Neuron (in vitro differentiated cells): Measurements from ENCODE around the gene YJEFN3.

Experiments used
- H2AFZ ChIP-seq: one replicate; pipeline ENCODE4 v1.6.1; 2013; ENCODE audit warnings: low read depth, mild to moderate bottlenecking, inconsistent platforms, low read length, moderate library complexity
- H3K27me3 ChIP-seq: one replicate; pipeline ENCODE4 v1.6.1; 2013; ENCODE audit warnings: low read length; ENCODE audit not compliant: insufficient read depth
- H3K36me3 ChIP-seq: one replicate; pipeline ENCODE4 v1.6.1; 2013; ENCODE audit warnings: low read length; ENCODE audit not compliant: insufficient read depth
- H3K4me1 ChIP-seq: one replicate; pipeline ENCODE4 v1.6.1; 2013; ENCODE audit warnings: low read length; ENCODE audit not compliant: insufficient read depth
- H3K4me3 ChIP-seq: 2 replicates; pipeline ENCODE4 v1.5.1; 2013; ENCODE audit warnings: mild to moderate bottlenecking, low read length, moderate library complexity
- H3K9me3 ChIP-seq: one replicate; pipeline ENCODE4 v1.6.1; 2013; ENCODE audit warnings: low read length

YJEFN3 gene

DNA sequence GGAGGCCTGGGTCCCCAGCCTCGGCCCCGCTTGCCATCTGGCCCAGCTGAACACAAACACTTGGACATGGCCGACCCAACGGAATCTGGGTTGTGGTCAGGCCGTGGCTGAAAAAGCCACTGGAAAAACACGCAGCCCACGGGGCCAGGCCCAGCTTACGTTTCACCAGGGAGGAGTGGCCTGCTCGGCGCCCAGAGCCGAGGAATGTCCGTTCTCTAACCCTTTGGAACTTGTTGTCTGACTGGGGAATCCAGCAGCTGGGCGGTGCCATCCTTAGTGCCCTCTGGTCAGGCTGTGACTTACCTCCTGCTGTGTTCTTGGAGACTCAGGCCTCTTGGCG, 23.1 kb downstream of the YJEFN3 start:
- Histone ChIP-seq H3K9me3 (no peaks in the 10 kb centered on the region), H3K27me3 (no peaks in the 10 kb centered on the region), H2AFZ (no peak overlapping the region), H3K4me3 (no peak overlapping the region), H3K4me1 (no peaks in the 10 kb centered on the region), H3K36me3 (no peaks in the 10 kb centered on the region)

DNA sequence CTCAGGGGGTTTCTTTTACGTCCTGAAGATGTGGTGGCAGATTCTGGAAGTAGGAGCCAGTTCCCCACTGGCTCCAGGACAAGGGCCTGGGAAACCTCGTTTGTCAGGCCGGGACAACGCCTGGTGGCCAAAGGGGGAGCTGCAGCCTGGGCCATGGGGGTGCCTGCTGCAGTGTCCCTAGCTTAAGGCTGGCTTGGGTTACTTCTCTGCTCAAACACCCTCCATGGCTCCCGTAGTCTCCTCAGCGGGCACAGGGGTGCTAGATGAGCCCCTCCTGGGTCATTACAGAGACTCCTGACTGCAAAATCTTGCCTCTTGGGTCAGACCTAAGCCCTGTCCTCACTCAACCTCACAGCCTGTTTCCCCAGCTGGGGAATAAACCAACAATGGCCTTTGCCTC, 24.1 kb downstream of the YJEFN3 start:
- H3K27me3 ChIP-seq = no peaks in the 10 kb centered on the region
- no peaks in the 10 kb centered on the region for H3K9me3 ChIP-seq
- no peaks in the 10 kb centered on the region for H3K36me3 ChIP-seq
- no peak overlapping the region for H3K4me3 ChIP-seq
- no peak overlapping the region for H2AFZ ChIP-seq
- H3K4me1 ChIP-seq = no peaks in the 10 kb centered on the region

DNA sequence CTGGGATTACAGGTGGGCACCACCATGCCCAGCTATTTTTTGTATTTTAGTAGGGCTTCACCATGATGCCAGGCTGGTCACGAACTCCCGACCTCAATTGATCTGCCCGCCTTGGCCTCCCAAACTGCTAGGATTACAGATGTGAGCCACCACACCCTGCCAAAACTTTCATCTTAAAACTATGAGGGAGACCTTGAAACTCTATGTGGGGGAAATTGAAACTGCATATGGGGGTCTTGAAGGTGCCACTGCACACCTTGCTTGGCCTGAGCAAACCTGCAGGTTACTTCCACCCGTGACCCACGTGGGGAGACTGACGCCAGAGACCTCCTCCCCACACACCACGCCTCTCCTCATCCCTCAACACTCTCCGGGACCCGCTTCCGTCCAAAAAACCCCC, 25.0 kb downstream of the YJEFN3 start:
- no peaks in the 10 kb centered on the region for H3K36me3 ChIP-seq
- H3K4me1 ChIP-seq = no peaks in the 10 kb centered on the region
- H3K4me3 ChIP-seq = no peak overlapping the region
- no peaks in the 10 kb centered on the region for H3K9me3 ChIP-seq
- no peaks in the 10 kb centered on the region for H3K27me3 ChIP-seq
- no peak overlapping the region for H2AFZ ChIP-seq

- Histone ChIP-seq H3K9me3 (no peaks in the 10 kb centered on the region), H3K27me3 (no peaks in the 10 kb centered on the region), H3K4me3 (no peak overlapping the region), H3K4me1 (no peaks in the 10 kb centered on the region), H3K36me3 (no peaks in the 10 kb centered on the region), H2AFZ (no peak overlapping the region)
Observed at GRCh38 chr19:19554074-19555023, 25.6 kb downstream of the YJEFN3 start.

GRCh38 chr19:19558055-19558454, 29.3 kb downstream of the YJEFN3 start:
- Histone ChIP-seq H3K4me1 (no peaks in the 10 kb centered on the region), H3K36me3 (peaks cover 3% of the 10 kb centered on the region), H3K9me3 (no peaks in the 10 kb centered on the region), H3K4me3 (no peak overlapping the region), H2AFZ (no peak overlapping the region), H3K27me3 (no peaks in the 10 kb centered on the region)

- Histone ChIP-seq H3K4me3 (no peak overlapping the region), H3K27me3 (no peaks in the 10 kb centered on the region), H3K36me3 (peaks cover 5% of the 10 kb centered on the region), H2AFZ (no peak overlapping the region), H3K4me1 (no peaks in the 10 kb centered on the region), H3K9me3 (no peaks in the 10 kb centered on the region)
Observed at GRCh38 chr19:19558636-19559035, 29.9 kb downstream of the YJEFN3 start.

GRCh38 chr19:19559931-19560330, 31.2 kb downstream of the YJEFN3 start:
- H3K4me3 ChIP-seq = no peak overlapping the region
- H3K27me3 ChIP-seq = no peaks in the 10 kb centered on the region
- peaks cover 9% of the 10 kb centered on the region for H3K36me3 ChIP-seq
- no peak overlapping the region for H2AFZ ChIP-seq
- H3K9me3 ChIP-seq = peaks cover 3% of the 10 kb centered on the region
- H3K4me1 ChIP-seq = no peaks in the 10 kb centered on the region

DNA sequence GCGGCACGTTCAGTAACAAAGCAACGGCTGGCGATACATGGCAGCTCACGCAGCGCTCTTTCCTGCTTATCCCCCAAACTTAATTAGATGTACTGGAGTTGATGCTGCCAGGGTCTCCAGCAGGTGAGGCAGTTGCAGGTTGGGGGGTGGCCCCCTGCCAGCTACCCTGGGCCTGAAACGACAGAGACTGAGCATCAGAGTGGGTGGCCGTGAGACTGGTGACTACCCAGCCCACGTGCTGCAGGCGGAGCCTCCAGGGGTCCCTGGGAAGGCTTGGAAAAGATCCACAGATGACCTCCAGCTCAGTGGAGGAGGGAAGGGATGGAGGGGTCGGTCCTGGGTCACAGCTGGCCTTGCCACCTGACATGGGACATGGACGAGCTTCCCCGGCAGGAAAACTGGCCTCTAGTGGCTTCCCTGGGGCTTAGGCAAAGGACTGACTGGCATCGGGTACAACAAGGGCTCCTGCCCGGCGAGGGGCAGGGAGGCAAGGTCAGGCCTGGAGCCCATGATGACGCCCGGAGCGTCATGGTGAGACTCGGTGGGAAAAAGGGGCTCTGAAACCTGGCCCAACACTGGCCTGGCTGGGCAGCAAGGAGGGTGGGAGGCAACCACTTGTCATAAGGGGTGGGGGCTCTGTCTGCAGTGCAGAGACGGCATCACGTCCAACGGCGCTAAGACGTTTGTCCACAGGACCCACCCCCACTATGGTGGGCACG, 33.4 kb downstream of the YJEFN3 start:
- no peaks in the 10 kb centered on the region for H3K27me3 ChIP-seq
- H3K4me1 ChIP-seq = no peaks in the 10 kb centered on the region
- peaks cover 19% of the 10 kb centered on the region for H3K36me3 ChIP-seq
- H3K4me3 ChIP-seq = no peak overlapping the region
- peaks cover 5% of the 10 kb centered on the region for H3K9me3 ChIP-seq
- no peak overlapping the region for H2AFZ ChIP-seq

DNA sequence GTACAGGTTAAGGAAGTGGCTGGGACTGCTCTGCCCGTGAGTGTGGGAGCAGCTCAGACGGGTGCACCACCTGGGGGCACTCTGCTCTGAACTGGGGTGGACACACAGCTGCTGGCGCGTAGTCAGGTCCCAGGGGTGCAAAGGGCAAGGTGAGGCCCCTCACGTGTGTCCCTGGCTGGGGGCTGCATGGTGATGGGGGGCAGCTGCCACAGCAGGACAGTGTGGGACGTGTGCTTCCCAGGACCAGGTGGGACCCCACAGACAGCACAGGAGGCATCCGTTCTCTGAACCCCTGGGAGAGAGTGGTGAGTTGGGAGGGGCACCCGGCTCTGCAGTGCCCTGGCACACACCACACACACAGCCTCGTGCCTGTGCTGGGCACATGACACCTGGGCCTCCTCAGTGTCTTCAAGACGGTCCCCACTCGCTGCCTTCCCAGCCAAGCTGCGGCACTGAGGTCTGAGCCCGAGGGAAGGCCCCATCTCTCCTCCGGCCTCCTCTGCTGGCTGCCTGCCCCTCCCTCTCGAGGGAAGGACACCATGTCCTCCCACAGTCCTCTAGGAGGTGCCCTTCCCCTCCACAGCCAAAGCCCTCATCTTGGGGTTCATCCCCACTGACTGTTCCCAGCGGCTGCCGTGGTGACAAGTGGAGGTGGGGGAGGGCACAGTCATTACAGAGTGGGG, 34.1 kb downstream of the YJEFN3 start:
- Histone ChIP-seq H3K27me3 (no peaks in the 10 kb centered on the region), H3K36me3 (peaks cover 22% of the 10 kb centered on the region), H2AFZ (no peak overlapping the region), H3K4me1 (no peaks in the 10 kb centered on the region), H3K9me3 (peaks cover 7% of the 10 kb centered on the region), H3K4me3 (no peak overlapping the region)

GRCh38 chr19:19563348-19563848, 34.7 kb downstream of the YJEFN3 start:
- no peaks in the 10 kb centered on the region for H3K4me1 ChIP-seq
- peaks cover 22% of the 10 kb centered on the region for H3K36me3 ChIP-seq
- no peak overlapping the region for H3K4me3 ChIP-seq
- H2AFZ ChIP-seq = no peak overlapping the region
- no peaks in the 10 kb centered on the region for H3K27me3 ChIP-seq
- peaks cover 8% of the 10 kb centered on the region for H3K9me3 ChIP-seq

- no peaks in the 10 kb centered on the region for H3K27me3 ChIP-seq
- H3K4me3 ChIP-seq = no peak overlapping the region
- no peak overlapping the region for H2AFZ ChIP-seq
- H3K36me3 ChIP-seq = peaks cover 38% of the 10 kb centered on the region
- H3K4me1 ChIP-seq = no peaks in the 10 kb centered on the region
- peaks cover 16% of the 10 kb centered on the region for H3K9me3 ChIP-seq
Observed at GRCh38 chr19:19566306-19566705, 37.6 kb downstream of the YJEFN3 start.

DNA sequence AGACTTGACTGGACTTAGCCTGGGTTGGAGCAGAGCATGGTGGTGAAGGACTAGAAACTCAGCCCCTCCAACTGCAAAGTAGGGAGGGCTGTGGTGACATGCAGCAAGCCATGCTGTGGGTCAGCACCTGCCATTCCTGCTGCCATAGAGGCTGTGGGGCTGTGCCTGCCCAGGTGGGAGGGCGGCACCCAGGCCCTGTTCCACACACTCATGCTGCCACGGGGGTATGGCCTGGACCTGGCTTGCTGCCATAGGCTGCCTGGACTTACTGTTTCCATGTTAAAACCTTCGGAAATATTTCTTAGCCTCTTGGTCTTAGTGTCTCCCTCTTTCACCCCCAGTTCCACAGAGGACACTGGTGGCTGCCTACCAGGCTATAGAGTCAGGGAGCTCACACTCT, 38.7 kb downstream of the YJEFN3 start:
- Histone ChIP-seq H2AFZ (no peak overlapping the region), H3K9me3 (peaks cover 16% of the 10 kb centered on the region), H3K27me3 (no peaks in the 10 kb centered on the region), H3K36me3 (peaks cover 35% of the 10 kb centered on the region), H3K4me1 (no peaks in the 10 kb centered on the region), H3K4me3 (no peak overlapping the region)
